ENCODE results near the gene COBL.

The COBL gene

GRCh38 chr7:51243631-51244030, 73.0 kb downstream of the COBL start:
- TF ChIP-seq CTCF (IDR thresholded peaks at IDR 0.05; ENCODE audit: low read depth, low read length) = no peak
- in situ Hi-C loops (cut with HindIII; ENCODE audit: low sequenced_read_pairs) = no loop called here
- no peak for DNase-seq (ENCODE audit: low read depth, low spot score)
- no peak overlapping the region for H3K4me3 ChIP-seq (ENCODE audit: low read depth, low read length)

- in situ Hi-C loops (cut with HindIII; ENCODE audit: low sequenced_read_pairs) = no loop called here
- TF ChIP-seq CTCF (IDR thresholded peaks at IDR 0.05; ENCODE audit: low read depth, low read length) = no peak
- no peak overlapping the region for H3K4me3 ChIP-seq (ENCODE audit: low read depth, low read length)
- no peak for DNase-seq (ENCODE audit: low read depth, low spot score)
Observed at GRCh38 chr7:51242881-51243518, 73.6 kb downstream of the COBL start.

- no peak overlapping the region for H3K4me3 ChIP-seq (ENCODE audit: low read depth, low read length)
- DNase-seq (ENCODE audit: low read depth, low spot score) = no peak
- no peak for TF ChIP-seq CTCF (IDR thresholded peaks at IDR 0.05; ENCODE audit: low read depth, low read length)
- in situ Hi-C loops (cut with HindIII; ENCODE audit: low sequenced_read_pairs) = no loop called here
Observed at GRCh38 chr7:51242007-51242691, 74.5 kb downstream of the COBL start.

GRCh38 chr7:51240868-51241267, 75.7 kb downstream of the COBL start:
- TF ChIP-seq CTCF (IDR thresholded peaks at IDR 0.05; ENCODE audit: low read depth, low read length) = no peak
- in situ Hi-C loops (cut with HindIII; ENCODE audit: low sequenced_read_pairs) = no loop called here
- DNase-seq (ENCODE audit: low read depth, low spot score) = no peak
- no peak overlapping the region for H3K4me3 ChIP-seq (ENCODE audit: low read depth, low read length)

- no peak for DNase-seq (ENCODE audit: low read depth, low spot score)
- TF ChIP-seq CTCF (IDR thresholded peaks at IDR 0.05; ENCODE audit: low read depth, low read length) = no peak
- no peak overlapping the region for H3K4me3 ChIP-seq (ENCODE audit: low read depth, low read length)
- in situ Hi-C loops (cut with HindIII; ENCODE audit: low sequenced_read_pairs) = no loop called here
Observed at GRCh38 chr7:51239691-51240090, 76.9 kb downstream of the COBL start.

- TF ChIP-seq CTCF (IDR thresholded peaks at IDR 0.05; ENCODE audit: low read depth, low read length) = no peak
- H3K4me3 ChIP-seq (ENCODE audit: low read depth, low read length) = no peak overlapping the region
- in situ Hi-C loops (cut with HindIII; ENCODE audit: low sequenced_read_pairs) = no loop called here
- no peak for DNase-seq (ENCODE audit: low read depth, low spot score)
Observed at GRCh38 chr7:51238981-51239495, 77.6 kb downstream of the COBL start.
